NCI-H524 (cell line): ENCODE results near the gene ATF2.

Source experiments
- DNase-seq, 2 experiments: peaks; one replicate each; lab custom pipeline; 2025; lab: John Stamatoyannopoulos, UW

The ATF2 gene

DNA sequence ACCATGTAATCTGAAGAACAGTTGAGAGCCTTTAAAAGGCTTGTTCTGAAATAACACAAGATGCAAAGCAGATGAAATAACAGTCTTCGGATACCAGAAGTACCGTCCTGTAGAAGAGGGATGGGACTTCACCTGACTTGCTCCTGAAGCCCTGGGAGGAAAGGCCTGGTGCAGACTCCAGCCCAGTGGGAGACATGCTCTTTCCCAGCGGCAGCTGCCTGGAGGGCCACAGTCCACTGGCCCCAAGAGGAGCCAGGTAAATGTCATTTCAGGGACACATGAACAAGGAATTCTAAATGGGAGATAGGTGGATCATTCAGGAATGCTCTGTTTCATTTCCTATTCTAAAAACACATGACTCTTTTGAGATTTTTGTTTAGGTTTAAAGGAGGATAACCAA is 140.2 kb downstream of the ATF2 start:
- peak in 1 of 2 experiments; percentile 4 for DNase-seq

DNA sequence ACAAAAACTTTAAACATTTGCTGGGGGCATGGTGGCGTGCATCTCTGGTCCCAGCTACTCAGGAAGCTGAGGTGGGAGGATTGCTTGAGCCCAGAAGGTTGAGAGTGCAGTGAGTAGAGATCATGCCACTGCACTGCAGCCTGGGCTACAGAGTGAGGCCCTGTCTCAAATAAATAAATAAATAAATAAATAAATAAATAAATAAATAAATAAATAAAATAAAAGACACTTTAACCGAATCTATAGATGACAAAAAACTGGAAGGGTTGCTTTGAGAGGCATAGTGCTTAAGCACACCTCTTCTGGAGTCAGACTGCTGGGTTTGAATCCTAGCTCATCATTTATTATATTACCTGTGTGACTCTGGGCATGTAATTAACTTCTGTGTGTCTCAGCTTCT is 141.6 kb downstream of the ATF2 start:
- DNase-seq, result no peak

DNA sequence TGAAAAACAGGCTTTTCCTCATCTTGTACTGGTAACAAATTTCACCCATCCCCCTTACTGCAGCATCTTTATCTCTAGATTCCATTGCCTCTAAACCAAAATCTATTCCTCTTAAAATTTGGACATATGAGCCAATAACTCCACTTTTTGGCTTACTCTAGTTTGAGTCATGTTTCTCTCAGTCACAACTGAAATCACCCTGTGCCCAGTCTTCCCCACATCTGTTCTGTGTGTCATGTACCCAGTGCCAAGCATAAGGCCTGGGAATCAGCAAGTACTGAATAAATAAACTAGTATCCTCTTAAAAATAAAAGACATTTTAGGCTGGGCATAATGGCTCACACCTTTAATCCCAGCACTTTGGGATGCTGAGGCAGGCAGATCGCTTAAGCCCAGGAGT is 142.1 kb downstream of the ATF2 start:
- DNase-seq, result no peak

DNA sequence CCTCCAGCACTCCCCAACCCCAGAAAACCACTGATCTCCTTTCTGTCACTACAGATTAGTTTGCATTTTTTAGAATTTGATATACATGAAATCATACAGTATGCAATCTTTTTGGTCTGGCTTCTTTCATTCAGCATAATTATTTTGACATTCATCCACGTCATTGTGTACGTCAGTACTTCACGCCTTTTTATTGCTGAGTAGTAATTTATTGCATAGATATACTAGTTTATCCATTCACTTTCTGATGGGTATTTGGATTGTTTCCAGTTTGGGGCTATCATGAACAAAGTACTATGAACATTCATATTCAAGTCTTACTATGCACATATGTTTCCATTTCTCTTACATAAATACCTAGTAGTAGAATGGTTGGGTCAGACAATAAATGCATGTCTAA is 142.8 kb downstream of the ATF2 start:
- DNase-seq, result no peak

DNA sequence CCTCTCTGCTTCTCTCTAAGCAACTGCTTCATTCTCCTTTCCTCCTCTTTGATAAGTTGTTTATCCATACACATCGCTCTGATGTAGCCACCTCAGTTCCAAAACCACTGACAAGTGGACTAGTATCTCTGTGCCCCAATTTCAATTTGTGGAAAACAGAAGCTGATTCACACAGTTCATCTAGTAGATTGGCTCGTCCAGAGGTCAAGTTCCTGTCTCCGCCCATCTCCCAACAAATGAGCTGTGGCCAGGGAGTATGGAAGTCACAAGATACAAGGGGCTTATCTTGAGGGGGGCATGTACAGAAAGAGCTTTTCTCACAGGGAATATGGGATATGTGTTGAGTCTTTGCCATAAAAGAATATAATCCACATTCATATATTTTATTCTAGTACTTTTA is 145.1 kb downstream of the ATF2 start:
- no peak for DNase-seq
